Measurements from ENCODE around the gene NR2C1. TPM values are rescaled to one million over a fixed set of nuclear protein-coding genes. Genes with fewer than 3 reads are reported as not detected.

NR2C1 gene
- total and polyA plus RNA-seq, 2 donors (not counting 1 experiment from before 2014, with no cell fraction given) = 31.2 to 53.9 TPM

- intact Hi-C loops (cut with micrococcal nuclease) = no loop called here
Measured at GRCh38 chr12:94990222-94990621, 83.2 kb downstream of the NR2C1 start.

GRCh38 chr12:94988471-94988870 is 84.9 kb downstream of the NR2C1 start:
- peaks cover 13% of the 10 kb centered on the region for H3K4me1 Mint-ChIP-seq
- no peak for TF ChIP-seq EZH2 (IDR thresholded peaks at IDR 0.05; ENCODE audit: borderline replicate concordance, insufficient read depth, low read depth, low read length, poor library complexity, severe bottlenecking)
- TF ChIP-seq, protein P1, sequence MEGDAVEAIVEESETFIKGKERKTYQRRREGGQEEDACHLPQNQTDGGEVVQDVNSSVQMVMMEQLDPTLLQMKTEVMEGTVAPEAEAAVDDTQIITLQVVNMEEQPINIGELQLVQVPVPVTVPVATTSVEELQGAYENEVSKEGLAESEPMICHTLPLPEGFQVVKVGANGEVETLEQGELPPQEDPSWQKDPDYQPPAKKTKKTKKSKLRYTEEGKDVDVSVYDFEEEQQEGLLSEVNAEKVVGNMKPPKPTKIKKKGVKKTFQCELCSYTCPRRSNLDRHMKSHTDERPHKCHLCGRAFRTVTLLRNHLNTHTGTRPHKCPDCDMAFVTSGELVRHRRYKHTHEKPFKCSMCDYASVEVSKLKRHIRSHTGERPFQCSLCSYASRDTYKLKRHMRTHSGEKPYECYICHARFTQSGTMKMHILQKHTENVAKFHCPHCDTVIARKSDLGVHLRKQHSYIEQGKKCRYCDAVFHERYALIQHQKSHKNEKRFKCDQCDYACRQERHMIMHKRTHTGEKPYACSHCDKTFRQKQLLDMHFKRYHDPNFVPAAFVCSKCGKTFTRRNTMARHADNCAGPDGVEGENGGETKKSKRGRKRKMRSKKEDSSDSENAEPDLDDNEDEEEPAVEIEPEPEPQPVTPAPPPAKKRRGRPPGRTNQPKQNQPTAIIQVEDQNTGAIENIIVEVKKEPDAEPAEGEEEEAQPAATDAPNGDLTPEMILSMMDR (IDR thresholded peaks at IDR 0.05) = no peak
- ATAC-seq (ENCODE audit: low read depth) (no peak), DNase-seq (no peak)
- H3K4me3 Mint-ChIP-seq = no peak overlapping the region
- Histone ChIP-seq H2AFZ (ENCODE audit: insufficient read depth, low read depth, low read length, poor library complexity, severe bottlenecking) (no peak overlapping the region), H3K36me3 (replicated peaks in 1 of 2; ENCODE audit: control extremely low read depth in 1 of 2, control insufficient read depth in 1 of 2, extremely low read depth in 1 of 2, insufficient read depth in 2 of 2, low read length in 1 of 2) (peaks cover 4 to 36% of the 10 kb centered on the region in 2 experiments), H3K27ac (ENCODE audit: low read length in 2 of 2) (no peak overlapping the region), H3K27me3 (replicated peaks in 1 of 4; ENCODE audit: control extremely low read depth in 1 of 4, control insufficient read depth in 3 of 4, insufficient read depth in 4 of 4, low read length in 3 of 4) (no peaks in the 10 kb centered on the region), H4K20me1 (ENCODE audit: control insufficient read depth, insufficient read depth, low read length, poor library complexity, severe bottlenecking) (peaks cover 8% of the 10 kb centered on the region), H3K4me1 (ENCODE audit: control insufficient read depth in 2 of 2, insufficient read depth in 2 of 2, low read length in 2 of 2) (no peaks in the 10 kb centered on the region), H3K9ac (ENCODE audit: low read length) (no peak overlapping the region), H3K4me2 (replicated peaks; ENCODE audit: low read depth, low read length, poor library complexity, severe bottlenecking) (no peak overlapping the region), H3K79me2 (ENCODE audit: control insufficient read depth, insufficient read depth, low read length) (peaks cover 17% of the 10 kb centered on the region), H3K4me3 (ENCODE audit: control extremely low read depth in 1 of 5, extremely low read depth in 1 of 5, insufficient read depth in 1 of 5, low read depth in 2 of 5, low read length in 4 of 5) (no peak overlapping the region), H3K9me3 (ENCODE audit: control extremely low read depth in 1 of 3, control insufficient read depth in 2 of 3, insufficient read depth in 1 of 3, low read length in 2 of 3) (no peaks in the 10 kb centered on the region)
- no peaks in the 10 kb centered on the region for H3K9me3 Mint-ChIP-seq (ENCODE audit: insufficient read depth)
- intact Hi-C loops (cut with micrococcal nuclease) = no loop called here
- no peaks in the 10 kb centered on the region for H3K27me3 Mint-ChIP-seq
- H3K27ac Mint-ChIP-seq = no peak overlapping the region
- ChIA-PET POLR2A (no interaction called here), CTCF (no interaction called here)
- 59% methylated on average over 5 of the region's 6 CpGs for WGBS (ENCODE audit: insufficient coverage)

More at GRCh38 chr12:94990222-94990621, 83.2 kb downstream of the NR2C1 start:
- no peaks in the 10 kb centered on the region for H3K9me3 ChIP-seq (ENCODE audit: control extremely low read depth in 1 of 3, control insufficient read depth in 2 of 3, insufficient read depth in 1 of 3, low read length in 2 of 3)
- Mint-ChIP-seq H3K4me3 (no peak overlapping the region), H3K27me3 (no peaks in the 10 kb centered on the region), H3K9me3 (ENCODE audit: insufficient read depth) (no peaks in the 10 kb centered on the region), H3K27ac (no peak overlapping the region), H3K4me1 (peaks cover 9% of the 10 kb centered on the region)
- H3K4me1 ChIP-seq (ENCODE audit: control insufficient read depth in 2 of 2, insufficient read depth in 2 of 2, low read length in 2 of 2) = no peaks in the 10 kb centered on the region
- peaks cover 10% of the 10 kb centered on the region for H4K20me1 ChIP-seq (ENCODE audit: control insufficient read depth, insufficient read depth, low read length, poor library complexity, severe bottlenecking)
- H3K27me3 ChIP-seq (replicated peaks in 1 of 4; ENCODE audit: control extremely low read depth in 1 of 4, control insufficient read depth in 3 of 4, insufficient read depth in 4 of 4, low read length in 3 of 4) = no peaks in the 10 kb centered on the region
- DNase-seq (no peak), ATAC-seq (ENCODE audit: low read depth) (no peak)
- no peak overlapping the region for H3K27ac ChIP-seq (ENCODE audit: low read length in 2 of 2)
- no peak overlapping the region for H3K4me3 ChIP-seq (ENCODE audit: control extremely low read depth in 1 of 5, extremely low read depth in 1 of 5, insufficient read depth in 1 of 5, low read depth in 2 of 5, low read length in 4 of 5)
- H3K79me2 ChIP-seq (ENCODE audit: control insufficient read depth, insufficient read depth, low read length) = peaks cover 13% of the 10 kb centered on the region
- peaks cover 4 to 38% of the 10 kb centered on the region in 2 experiments for H3K36me3 ChIP-seq (replicated peaks in 1 of 2; ENCODE audit: control extremely low read depth in 1 of 2, control insufficient read depth in 1 of 2, extremely low read depth in 1 of 2, insufficient read depth in 2 of 2, low read length in 1 of 2)
- no peak overlapping the region for H3K4me2 ChIP-seq (replicated peaks; ENCODE audit: low read depth, low read length, poor library complexity, severe bottlenecking)
- TF ChIP-seq, protein P1 (IDR thresholded peaks at IDR 0.05) = no peak
- TF ChIP-seq EZH2 (IDR thresholded peaks at IDR 0.05; ENCODE audit: borderline replicate concordance, insufficient read depth, low read depth, low read length, poor library complexity, severe bottlenecking) = no peak
- H2AFZ ChIP-seq (ENCODE audit: insufficient read depth, low read depth, low read length, poor library complexity, severe bottlenecking) = no peak overlapping the region
- POLR2A ChIA-PET = no interaction called here
- 82% methylated on average over 3 of the region's 3 CpGs for WGBS (ENCODE audit: insufficient coverage)
- no peak overlapping the region for H3K9ac ChIP-seq (ENCODE audit: low read length)
- CTCF ChIA-PET = interaction anchor here (0.6 to 0.9 kb wide), 2 partner anchors 14 to 845 kb away, joined by 3 to 5 read pairs; no protein-coding TSS in a partner anchor
